SU-DHL-6 (cell line): ENCODE measurements around the gene LRRC1.
"Not testable (repeated sequence)": the region's sequence is repeated elsewhere in the genome, so short reads cannot be mapped to it uniquely, and the experiment has no call there.

Experiments used
- H2AFZ ChIP-seq: fragments of 200-600 bp; sonication (generic); 2 replicates; pipeline ENCODE4 v1.6.1; 2014; ENCODE audit warnings: low read depth, mild to moderate bottlenecking, moderate library complexity, mixed read lengths, antibody characterized with exemption, low read length; ENCODE audit not compliant: severe bottlenecking
- H3F3A ChIP-seq: fragments of 200-600 bp; shearing (Covaris generic); 2 replicates; pipeline ENCODE4 v1.6.0; 2016; ENCODE audit warnings: antibody characterized with exemption, mild to moderate bottlenecking; ENCODE audit not compliant: insufficient read depth
- H3K27ac ChIP-seq: fragments of 200-600 bp; sonication (generic); 2 replicates; pipeline ENCODE4 v1.5.1; 2016; ENCODE audit warnings: low read depth, mild to moderate bottlenecking, low read length, moderate library complexity, mixed read lengths
- H3K27me3 ChIP-seq: fragments of 200-600 bp; sonication (generic), shearing (Covaris generic); 2 replicates; pipeline ENCODE4 v1.6.0; 2014; ENCODE audit warnings: mild to moderate bottlenecking, low read length
- H3K36me3 ChIP-seq: fragments of 200-600 bp; sonication (generic); 2 replicates; pipeline ENCODE4 v1.6.1; 2014; ENCODE audit warnings: mild to moderate bottlenecking, low read length, mixed read lengths
- H3K4me2 ChIP-seq: fragments of 300-600, 200-600 bp; shearing (Covaris generic), sonication (generic); 2 replicates; pipeline ENCODE4 v1.6.0; 2014; ENCODE audit warnings: low read length, low read depth, mild to moderate bottlenecking; ENCODE audit not compliant: poor library complexity, severe bottlenecking
- H3K4me3 ChIP-seq: fragments of 200-600 bp; sonication (generic); 2 replicates; pipeline ENCODE4 v1.5.1; 2014; ENCODE audit warnings: antibody characterized with exemption, low read length, mild to moderate bottlenecking, mixed read lengths; ENCODE audit not compliant: insufficient read depth, poor library complexity, severe bottlenecking
- H3K79me2 ChIP-seq: fragments of 200-600 bp; sonication (generic); 2 replicates; pipeline ENCODE4 v1.6.1; 2014; ENCODE audit warnings: mild to moderate bottlenecking, low read length, moderate library complexity; ENCODE audit not compliant: insufficient read depth
- H3K9ac ChIP-seq: fragments of 200-600 bp; sonication (generic); 2 replicates; pipeline ENCODE4 v1.7.0; 2014; ENCODE audit warnings: mild to moderate bottlenecking, low read length
- H3K9me2 ChIP-seq: fragments of 200-600 bp; sonication (generic); replicated peaks from 2 replicates; pipeline ENCODE4 v1.6.1; 2014; ENCODE audit warnings: low read length; ENCODE audit not compliant: insufficient read depth
- H3K9me3 ChIP-seq: fragments of 200-600 bp; sonication (generic); 2 replicates; pipeline ENCODE4 v1.6.1; 2014; ENCODE audit warnings: low read length, mixed read lengths; ENCODE audit not compliant: insufficient read depth
- H4K20me1 ChIP-seq: fragments of 200-600 bp; sonication (generic); 2 replicates; pipeline ENCODE4 v1.6.1; 2014; ENCODE audit warnings: low read depth, mild to moderate bottlenecking, antibody characterized with exemption, low read length, moderate library complexity, mixed read lengths
- EZH2phosphoT487 ChIP-seq: fragments of 200-600 bp; sonication (generic), shearing (Covaris generic); conservative IDR thresholded peaks from 2 replicates; pipeline ENCODE4 v1.6.1; 2018; ENCODE audit warnings: mild to moderate bottlenecking, antibody characterized with exemption, low read length, moderate library complexity, mixed read lengths
- TF ChIP-seq, protein P1 (sequence below): fragments of 200-600 bp; sonication (generic); IDR thresholded peaks from one replicate; pipeline ENCODE4 v1.5.1; 2017; ENCODE audit warnings: antibody characterized with exemption, mild to moderate bottlenecking, low read length, moderate library complexity; ENCODE audit not compliant: insufficient read depth, poor library complexity, severe bottlenecking

LRRC1 gene

DNA sequence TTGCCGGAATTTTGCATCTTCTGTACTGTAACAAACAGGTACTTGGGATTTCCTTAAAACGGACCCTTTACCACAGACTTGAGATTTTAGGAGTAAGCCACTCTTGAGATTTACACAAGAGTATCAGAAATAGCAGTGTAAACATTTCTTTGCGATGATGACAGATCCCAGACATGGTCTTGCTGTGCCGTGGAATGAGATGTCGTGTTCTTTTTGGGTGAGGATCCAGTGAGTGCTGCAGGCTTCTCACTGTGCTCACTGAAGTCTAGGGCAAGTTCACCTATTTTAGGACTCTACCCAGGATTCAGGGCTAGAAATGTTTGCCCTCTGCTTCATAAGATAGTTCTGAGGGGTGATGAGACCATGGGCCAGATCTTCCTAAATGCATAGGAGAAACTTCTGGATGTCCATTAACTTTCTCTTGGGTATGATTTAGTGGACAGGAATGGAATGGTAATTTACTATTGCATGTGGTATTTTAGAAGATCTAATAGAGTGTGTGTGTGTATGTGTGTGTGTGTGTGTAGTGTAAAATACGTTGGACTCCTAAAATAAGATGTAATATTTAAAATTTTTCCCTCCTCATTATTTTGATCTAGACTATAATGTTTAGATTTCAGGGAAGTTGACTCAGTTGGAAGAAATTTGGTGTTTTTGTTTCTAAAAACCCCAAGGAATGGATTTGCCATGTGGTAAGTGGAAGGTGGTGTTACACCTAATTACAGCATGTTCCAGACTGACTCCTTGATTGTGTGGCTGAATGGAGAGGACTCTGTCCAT lies 8.5 kb downstream of the LRRC1 start:
- Histone ChIP-seq H3K79me2 (peaks cover 21% of the 10 kb centered on the region; the same call in 1 of the 2 replicates), H3K9me2 (no peaks in the 10 kb centered on the region), H4K20me1 (peaks cover 23% of the 10 kb centered on the region), H3K36me3 (no peaks in the 10 kb centered on the region), H3K4me2 (no peak overlapping the region), H3K27ac (no peak overlapping the region), H3K4me3 (no peak overlapping the region), H3K27me3 (no peaks in the 10 kb centered on the region), H2AFZ (no peak overlapping the region), H3K9me3 (no peaks in the 10 kb centered on the region), H3K9ac (no peak overlapping the region), H3F3A (no peaks in the 10 kb centered on the region)
- no peak for TF ChIP-seq EZH2phosphoT487
- TF ChIP-seq, protein P1, sequence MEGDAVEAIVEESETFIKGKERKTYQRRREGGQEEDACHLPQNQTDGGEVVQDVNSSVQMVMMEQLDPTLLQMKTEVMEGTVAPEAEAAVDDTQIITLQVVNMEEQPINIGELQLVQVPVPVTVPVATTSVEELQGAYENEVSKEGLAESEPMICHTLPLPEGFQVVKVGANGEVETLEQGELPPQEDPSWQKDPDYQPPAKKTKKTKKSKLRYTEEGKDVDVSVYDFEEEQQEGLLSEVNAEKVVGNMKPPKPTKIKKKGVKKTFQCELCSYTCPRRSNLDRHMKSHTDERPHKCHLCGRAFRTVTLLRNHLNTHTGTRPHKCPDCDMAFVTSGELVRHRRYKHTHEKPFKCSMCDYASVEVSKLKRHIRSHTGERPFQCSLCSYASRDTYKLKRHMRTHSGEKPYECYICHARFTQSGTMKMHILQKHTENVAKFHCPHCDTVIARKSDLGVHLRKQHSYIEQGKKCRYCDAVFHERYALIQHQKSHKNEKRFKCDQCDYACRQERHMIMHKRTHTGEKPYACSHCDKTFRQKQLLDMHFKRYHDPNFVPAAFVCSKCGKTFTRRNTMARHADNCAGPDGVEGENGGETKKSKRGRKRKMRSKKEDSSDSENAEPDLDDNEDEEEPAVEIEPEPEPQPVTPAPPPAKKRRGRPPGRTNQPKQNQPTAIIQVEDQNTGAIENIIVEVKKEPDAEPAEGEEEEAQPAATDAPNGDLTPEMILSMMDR: no peak

DNA sequence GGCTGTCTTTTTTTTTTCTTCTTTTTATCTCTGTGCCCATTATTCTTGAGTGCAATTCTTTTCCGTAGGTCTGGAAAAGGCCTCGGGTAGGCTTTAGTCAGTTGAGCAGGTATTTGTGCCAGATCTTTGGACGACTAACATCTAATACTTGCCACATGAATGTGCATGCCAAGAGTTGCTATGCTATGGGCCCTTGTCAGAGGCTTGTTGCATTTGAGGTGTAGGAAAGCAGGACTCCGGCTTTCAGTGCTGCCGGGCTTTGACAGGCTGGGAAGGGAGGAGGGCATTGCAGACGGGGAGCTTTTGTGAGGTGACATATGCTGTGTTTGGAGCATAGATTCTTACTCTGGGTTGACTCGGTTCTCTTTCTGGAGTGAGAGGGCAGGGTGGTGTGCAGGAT lies 10.2 kb downstream of the LRRC1 start:
- no peak for TF ChIP-seq EZH2phosphoT487
- TF ChIP-seq, protein P1: no peak
- H3K9me3 ChIP-seq: no peaks in the 10 kb centered on the region
- no peak overlapping the region for H2AFZ ChIP-seq
- no peak overlapping the region for H3K27ac ChIP-seq
- H4K20me1 ChIP-seq: peaks cover 23% of the 10 kb centered on the region
- no peaks in the 10 kb centered on the region for H3K36me3 ChIP-seq
- no peaks in the 10 kb centered on the region for H3F3A ChIP-seq
- H3K4me2 ChIP-seq: no peak overlapping the region
- no peak overlapping the region for H3K4me3 ChIP-seq
- H3K27me3 ChIP-seq: no peaks in the 10 kb centered on the region
- no peaks in the 10 kb centered on the region for H3K9me2 ChIP-seq
- peaks cover 15% of the 10 kb centered on the region; the same call in 1 of the 2 replicates for H3K79me2 ChIP-seq
- H3K9ac ChIP-seq: no peak overlapping the region

DNA sequence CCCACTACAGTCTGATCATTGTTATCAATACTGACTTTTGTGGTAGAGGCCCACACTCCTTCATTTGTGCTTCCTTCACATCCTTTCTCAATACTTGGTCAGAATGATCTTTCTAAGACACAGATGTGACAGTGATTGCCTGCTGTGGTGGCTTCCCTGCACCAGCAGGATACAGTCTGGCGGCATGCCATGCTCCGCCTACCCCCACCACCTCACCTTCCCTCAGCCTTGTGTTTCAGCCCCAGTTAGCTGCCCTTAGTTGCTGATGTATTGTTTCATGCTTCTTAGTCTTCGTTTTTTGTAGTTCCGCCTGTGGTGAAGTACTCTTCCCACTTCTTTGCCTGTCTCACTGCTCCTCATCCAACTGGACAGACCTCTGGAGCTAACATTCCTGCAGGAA lies 10.9 kb downstream of the LRRC1 start:
- no peak for TF ChIP-seq EZH2phosphoT487
- TF ChIP-seq, protein P1: no peak
- H3K9me3 ChIP-seq: no peaks in the 10 kb centered on the region
- no peak overlapping the region for H2AFZ ChIP-seq
- H3K79me2 ChIP-seq: peaks cover 14% of the 10 kb centered on the region; the same call in 1 of the 2 replicates
- no peaks in the 10 kb centered on the region for H3F3A ChIP-seq
- H4K20me1 ChIP-seq: peaks cover 23% of the 10 kb centered on the region
- no peak overlapping the region for H3K4me3 ChIP-seq
- no peaks in the 10 kb centered on the region for H3K27me3 ChIP-seq
- H3K9ac ChIP-seq: no peak overlapping the region
- no peaks in the 10 kb centered on the region for H3K36me3 ChIP-seq
- no peak overlapping the region for H3K4me2 ChIP-seq
- no peak overlapping the region for H3K27ac ChIP-seq
- no peaks in the 10 kb centered on the region for H3K9me2 ChIP-seq

DNA sequence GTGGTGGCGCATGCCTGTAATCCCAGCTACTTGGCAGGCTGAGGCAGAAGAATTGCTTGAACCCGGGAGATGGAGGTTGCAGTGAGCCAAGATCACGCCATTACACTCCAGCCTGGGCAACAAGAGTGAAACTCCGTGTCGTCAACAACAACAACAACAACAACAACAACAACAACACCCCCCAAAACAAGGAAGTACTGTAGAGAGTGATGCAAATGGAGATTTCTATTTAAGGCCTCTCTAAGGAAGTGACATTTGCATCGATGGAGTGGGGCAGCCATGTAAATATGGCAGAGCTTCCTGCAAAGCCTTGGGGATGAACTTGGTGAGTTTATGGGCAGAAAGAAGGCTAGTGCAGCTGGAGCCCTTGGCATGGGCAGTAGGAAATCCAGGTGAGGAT lies 12.8 kb downstream of the LRRC1 start:
- not testable (repeated sequence) for H4K20me1 ChIP-seq, H3K79me2 ChIP-seq, H3K27ac ChIP-seq, H3K4me3 ChIP-seq, H2AFZ ChIP-seq, H3K9ac ChIP-seq, H3K36me3 ChIP-seq, H3K27me3 ChIP-seq, H3K4me2 ChIP-seq, H3K9me3 ChIP-seq, H3K9me2 ChIP-seq, H3F3A ChIP-seq
